Breast epithelium (tissue), 4 donors: Measurements from ENCODE around the gene CDK14. TPM values are rescaled to one million over a fixed set of nuclear protein-coding genes. Genes with fewer than 3 reads are reported as not detected.

ENCODE experiments used
- DNase-seq, 2 donors: peaks; one replicate each; pipeline ENCODE4 v3.0.0-alpha.2; 2019; ENCODE audit warnings: low spot score in 2 of 2
- H3K27ac ChIP-seq, 2 donors: fragments of 200-600 bp; sonication (generic) in 1 of 2; one replicate each; pipeline ENCODE4 v1.5.1; 2016 to 2019; ENCODE audit warnings: mild to moderate bottlenecking in 1 of 2
- H3K27me3 ChIP-seq, 2 donors: fragments of 200-600 bp; sonication (generic) in 1 of 2; one replicate each; pipeline versions ENCODE4 v1.5.1 to v1.6.0; 2017 to 2019; ENCODE audit warnings: control low read depth in 1 of 2, mild to moderate bottlenecking in 1 of 2
- H3K36me3 ChIP-seq: fragments of 200-600 bp; one replicate; pipeline ENCODE4 v1.5.1; 2019
- H3K4me1 ChIP-seq, 2 donors: fragments of 200-600 bp; sonication (generic); one replicate each; pipeline ENCODE4 v1.5.1; 2016 to 2019; ENCODE audit warnings: control low read depth in 1 of 2
- H3K4me3 ChIP-seq, 3 donors: fragments of 200-600 bp; sonication (generic); 1 replicate in 2 of 3; 2 replicates in 1 of 3; pipeline ENCODE4 v1.5.1; 2016 to 2019; ENCODE audit warnings: mild to moderate bottlenecking in 3 of 3, moderate library complexity in 2 of 3
- H3K9me3 ChIP-seq, 2 donors: fragments of 200-600 bp; sonication (generic) in 1 of 2; one replicate each; pipeline ENCODE4 v1.5.1; 2016 to 2019; ENCODE audit warnings: control low read depth in 1 of 2
- POLR2A ChIP-seq: fragments of 450-650 bp; IDR thresholded peaks from one replicate; pipeline ENCODE4 v1.6.1; 2016; ENCODE audit warnings: antibody characterized with exemption, mild to moderate bottlenecking, moderate library complexity
- POLR2AphosphoS5 ChIP-seq, 3 donors: sonication (generic); formaldehyde crosslinking; IDR thresholded peaks; one replicate each; pipeline ENCODE4 v1.6.1; 2017; ENCODE audit warnings: antibody characterized with exemption in 3 of 3
- intact Hi-C: fragments of 100-400 bp; cut with DNase I; formaldehyde crosslinking; loops from one replicate; pipeline ENCODE4 v1.15.1; 2023; ENCODE audit warnings: low total_unique reads
- total RNA-seq, 3 donors: library from RNA; depleted of rRNA; stranded (reverse); fragments of >200 nt; gene quantifications; one replicate each; pipeline ENCODE4 v1.1.0, GENCODE V29; 2016
- TF ChIP-seq, protein P1 (sequence below), 3 donors: fragments of 450-650 bp; IDR thresholded peaks; one replicate each; pipeline ENCODE4 v1.5.1; 2016 to 2017; ENCODE audit warnings: antibody characterized with exemption in 3 of 3, mild to moderate bottlenecking in 3 of 3, moderate library complexity in 3 of 3

Gene CDK14
- total RNA-seq, 3 donors from 2014 or later: 16.3 to 64.7 (median 29.8) TPM

DNA sequence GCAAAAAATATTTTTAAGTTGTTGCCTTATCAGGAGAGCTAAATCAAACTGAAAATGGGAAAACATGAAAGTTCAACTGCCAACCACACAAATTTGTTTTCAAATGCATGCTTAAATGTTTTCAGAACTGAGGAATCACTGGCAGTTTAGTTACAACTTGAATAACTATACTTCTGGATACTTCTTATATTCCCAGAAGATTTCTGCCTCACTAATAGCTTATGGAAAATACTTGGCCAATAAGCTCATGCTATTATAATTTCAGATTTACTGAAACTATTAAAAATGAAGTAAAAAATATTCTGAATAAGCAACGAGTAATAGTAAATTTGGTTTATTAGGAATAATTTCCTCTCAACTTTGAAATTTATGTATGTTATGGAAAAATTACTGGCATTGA lies 222.2 kb downstream of the CDK14 start:
- H3K4me1 ChIP-seq: no peaks in the 10 kb centered on the region
- no peaks in the 10 kb centered on the region for H3K36me3 ChIP-seq
- no peak for DNase-seq
- no peak overlapping the region for H3K4me3 ChIP-seq
- no peaks in the 10 kb centered on the region for H3K27me3 ChIP-seq
- TF ChIP-seq POLR2AphosphoS5 (IDR thresholded peaks at IDR 0.05) (no peak), POLR2A (no peak)
- TF ChIP-seq, protein P1, sequence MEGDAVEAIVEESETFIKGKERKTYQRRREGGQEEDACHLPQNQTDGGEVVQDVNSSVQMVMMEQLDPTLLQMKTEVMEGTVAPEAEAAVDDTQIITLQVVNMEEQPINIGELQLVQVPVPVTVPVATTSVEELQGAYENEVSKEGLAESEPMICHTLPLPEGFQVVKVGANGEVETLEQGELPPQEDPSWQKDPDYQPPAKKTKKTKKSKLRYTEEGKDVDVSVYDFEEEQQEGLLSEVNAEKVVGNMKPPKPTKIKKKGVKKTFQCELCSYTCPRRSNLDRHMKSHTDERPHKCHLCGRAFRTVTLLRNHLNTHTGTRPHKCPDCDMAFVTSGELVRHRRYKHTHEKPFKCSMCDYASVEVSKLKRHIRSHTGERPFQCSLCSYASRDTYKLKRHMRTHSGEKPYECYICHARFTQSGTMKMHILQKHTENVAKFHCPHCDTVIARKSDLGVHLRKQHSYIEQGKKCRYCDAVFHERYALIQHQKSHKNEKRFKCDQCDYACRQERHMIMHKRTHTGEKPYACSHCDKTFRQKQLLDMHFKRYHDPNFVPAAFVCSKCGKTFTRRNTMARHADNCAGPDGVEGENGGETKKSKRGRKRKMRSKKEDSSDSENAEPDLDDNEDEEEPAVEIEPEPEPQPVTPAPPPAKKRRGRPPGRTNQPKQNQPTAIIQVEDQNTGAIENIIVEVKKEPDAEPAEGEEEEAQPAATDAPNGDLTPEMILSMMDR (IDR thresholded peaks at IDR 0.05): no peak
- H3K27ac ChIP-seq: no peak overlapping the region
- intact Hi-C loops: no loop called here
- H3K9me3 ChIP-seq: no peaks in the 10 kb centered on the region

DNA sequence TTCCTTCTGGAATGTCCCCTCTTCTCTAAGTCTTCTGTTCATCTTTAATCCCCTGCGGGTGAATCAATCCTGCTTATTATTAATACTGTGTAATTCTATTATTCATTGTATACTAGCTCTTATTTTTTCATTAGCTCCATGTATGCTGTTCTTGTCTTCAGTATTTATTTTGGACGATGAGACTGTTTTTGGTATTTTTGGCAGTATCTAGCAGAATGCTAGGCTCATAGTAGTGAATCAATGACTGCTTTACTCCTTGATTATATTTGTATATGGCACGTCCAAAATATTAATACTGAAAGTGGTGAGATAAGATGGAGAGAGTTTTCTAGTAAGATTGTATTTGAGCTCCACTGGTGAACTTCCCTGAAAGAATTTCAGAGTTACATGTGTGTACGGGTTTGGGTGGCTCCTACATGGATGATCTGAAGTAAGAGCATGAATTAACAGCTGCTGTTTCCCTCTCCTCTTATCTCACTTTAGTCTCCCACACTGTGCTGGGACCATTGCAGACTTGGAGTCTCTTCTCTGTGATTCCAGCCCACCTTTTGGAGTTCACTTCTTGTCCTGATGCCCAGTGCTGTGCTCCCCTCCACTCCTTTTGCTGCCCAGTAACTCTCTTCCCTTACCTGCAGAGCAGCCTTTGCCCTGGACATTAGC lies 226.0 kb downstream of the CDK14 start:
- no peak overlapping the region for H3K27ac ChIP-seq
- intact Hi-C loops: no loop called here
- H3K36me3 ChIP-seq: no peaks in the 10 kb centered on the region
- H3K4me3 ChIP-seq: no peak overlapping the region
- no peaks in the 10 kb centered on the region for H3K9me3 ChIP-seq
- TF ChIP-seq, protein P1 (IDR thresholded peaks at IDR 0.05): no peak
- TF ChIP-seq POLR2AphosphoS5 (IDR thresholded peaks at IDR 0.05) (no peak), POLR2A (no peak)
- H3K4me1 ChIP-seq: no peaks in the 10 kb centered on the region
- no peaks in the 10 kb centered on the region for H3K27me3 ChIP-seq
- no peak for DNase-seq

DNA sequence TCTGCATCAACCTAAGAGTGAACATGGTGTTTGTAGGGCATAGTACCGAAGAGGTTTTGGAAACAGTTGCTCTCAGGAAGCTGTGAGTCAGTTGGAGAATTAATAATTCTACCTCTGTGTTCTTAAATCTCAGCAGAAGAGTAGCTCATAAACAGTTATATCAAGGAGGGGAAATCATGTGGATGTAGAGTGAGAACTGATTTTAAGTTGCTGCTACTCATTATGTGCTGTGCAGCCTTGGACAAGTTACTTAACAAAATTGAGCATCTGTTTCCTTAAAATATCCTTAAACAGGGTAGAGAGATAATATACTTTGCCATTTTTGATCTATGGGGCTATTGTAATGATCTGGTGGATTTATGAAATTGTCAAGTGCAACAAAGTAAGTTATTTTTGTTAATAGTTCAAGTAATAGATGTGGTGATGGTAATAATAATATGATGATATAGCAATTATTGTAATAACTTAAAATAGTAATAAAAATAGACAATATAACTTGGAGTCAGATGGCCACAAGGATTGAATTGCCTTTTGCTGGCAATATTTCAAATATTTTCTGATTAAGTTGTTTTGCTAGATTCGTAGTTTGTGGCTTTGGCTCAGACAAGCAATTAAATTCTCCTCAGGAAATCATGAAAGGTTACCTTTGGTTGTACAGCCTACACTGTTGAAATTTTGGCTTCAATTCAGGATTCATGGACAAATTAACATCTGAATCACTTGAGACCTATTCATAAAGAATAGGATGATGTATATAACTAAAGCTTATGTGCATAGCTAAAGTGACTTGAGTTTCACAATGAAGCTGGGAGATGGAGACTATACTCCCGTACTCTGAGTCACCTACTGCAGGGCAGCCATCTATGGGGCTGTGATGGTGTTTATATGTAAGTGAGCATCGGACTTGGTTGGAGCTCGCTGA lies 228.5 kb downstream of the CDK14 start:
- DNase-seq: no peak
- intact Hi-C loops: no loop called here
- Histone ChIP-seq H3K4me1 (no peaks in the 10 kb centered on the region), H3K27ac (peak overlapping the region; percentile 59 to 71), H3K36me3 (no peaks in the 10 kb centered on the region), H3K9me3 (no peaks in the 10 kb centered on the region), H3K4me3 (no peak overlapping the region), H3K27me3 (no peaks in the 10 kb centered on the region)
- TF ChIP-seq POLR2A (no peak), POLR2AphosphoS5 (IDR thresholded peaks at IDR 0.05) (no peak)
- TF ChIP-seq, protein P1 (IDR thresholded peaks at IDR 0.05): no peak

DNA sequence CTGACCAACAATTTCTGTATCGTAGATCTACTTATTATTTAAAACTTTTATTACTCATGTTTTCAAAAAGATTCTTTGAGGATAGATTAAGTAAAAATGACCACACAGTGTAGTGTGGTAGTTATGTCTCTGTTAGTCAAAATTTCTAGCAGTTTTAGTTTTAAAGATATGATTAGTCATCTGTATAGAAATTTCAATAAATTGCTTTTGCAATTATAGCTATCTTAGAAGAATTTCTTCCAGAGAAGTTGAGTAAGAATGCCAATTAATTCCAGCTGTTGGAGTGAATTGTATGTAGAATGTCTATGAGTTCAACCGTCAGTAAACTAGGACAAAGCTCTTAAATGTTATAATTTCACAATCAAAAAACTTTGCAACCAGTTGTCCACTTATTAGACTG lies 229.7 kb downstream of the CDK14 start:
- intact Hi-C loops: no loop called here
- H3K4me1 ChIP-seq: no peaks in the 10 kb centered on the region
- H3K27me3 ChIP-seq: no peaks in the 10 kb centered on the region
- no peak for DNase-seq
- no peaks in the 10 kb centered on the region for H3K36me3 ChIP-seq
- no peak overlapping the region for H3K27ac ChIP-seq
- H3K9me3 ChIP-seq: no peaks in the 10 kb centered on the region
- no peak overlapping the region for H3K4me3 ChIP-seq
- no peak for TF ChIP-seq POLR2A
- TF ChIP-seq, protein P1 (IDR thresholded peaks at IDR 0.05): no peak
- TF ChIP-seq POLR2AphosphoS5 (IDR thresholded peaks at IDR 0.05): no peak

DNA sequence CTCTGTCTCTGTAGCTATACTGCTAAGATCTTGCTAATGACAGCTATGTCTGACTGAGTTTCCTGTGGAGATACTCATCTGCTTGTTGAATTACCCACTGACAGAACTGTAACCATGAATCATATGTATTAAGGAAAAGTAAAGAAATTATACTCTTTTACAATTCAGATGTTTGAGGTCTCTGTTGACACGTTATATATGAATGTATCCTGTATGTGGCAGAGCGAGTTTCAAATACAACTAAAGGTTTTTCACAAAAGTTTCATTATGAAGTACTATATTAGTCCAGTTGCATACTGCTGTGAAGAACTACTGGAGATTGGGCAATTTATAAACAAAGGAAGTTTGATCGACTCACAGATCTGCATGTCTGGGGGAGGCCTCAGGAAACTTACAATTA lies 232.5 kb downstream of the CDK14 start:
- intact Hi-C loops: no loop called here
- Histone ChIP-seq H3K9me3 (no peaks in the 10 kb centered on the region), H3K4me3 (no peak overlapping the region), H3K4me1 (no peaks in the 10 kb centered on the region), H3K36me3 (no peaks in the 10 kb centered on the region), H3K27ac (no peak overlapping the region), H3K27me3 (no peaks in the 10 kb centered on the region)
- DNase-seq: no peak
- TF ChIP-seq POLR2AphosphoS5 (IDR thresholded peaks at IDR 0.05) (no peak), POLR2A (no peak)
- TF ChIP-seq, protein P1 (IDR thresholded peaks at IDR 0.05): no peak
